ENCODE results near the gene UBE4B.
A peak's percentile ranks its signal among the peaks of the same experiment; 100 is the strongest.
"Not testable (repeated sequence)": the region's sequence is repeated elsewhere in the genome, so short reads cannot be mapped to it uniquely, and the experiment has no call there.

The UBE4B gene

DNA sequence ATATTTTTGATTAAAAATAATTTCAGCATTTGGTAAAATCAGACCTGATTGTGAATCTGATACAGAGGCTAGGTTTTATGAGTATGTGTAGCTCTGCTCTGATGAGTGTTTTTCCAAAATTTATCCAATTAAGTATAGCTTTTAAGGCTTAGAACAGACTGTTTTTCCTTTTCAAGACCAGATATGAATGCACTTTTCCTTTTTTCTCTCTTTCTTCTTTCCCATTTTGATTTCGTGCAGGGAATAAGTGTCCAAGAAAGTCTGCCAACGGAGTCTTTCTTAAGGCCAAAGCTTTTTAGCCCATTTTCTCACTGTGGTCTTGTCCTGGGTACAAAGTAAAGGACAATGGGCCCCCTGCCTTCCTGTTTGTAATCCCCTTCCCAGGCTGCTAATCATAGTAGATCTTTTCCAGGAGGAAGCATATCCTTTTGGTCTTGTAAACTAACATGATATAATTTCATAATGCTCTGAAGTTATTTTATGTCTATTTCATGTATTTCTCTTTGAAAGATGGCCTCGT, 180.5 kb downstream of the UBE4B start:
- Histone ChIP-seq H3K36me3 (replicated peaks) (no peaks in the 10 kb centered on the region), H3K27me3 (replicated peaks) (no peaks in the 10 kb centered on the region), H3K27ac (no peak overlapping the region), H3K4me3 (ENCODE audit: low read depth, low read length) (no peak overlapping the region)
- no peak for DNase-seq
- in situ Hi-C loops (cut with HindIII; ENCODE audit: low pct_ligation_motif_present, low sequenced_read_pairs), result no loop called here
- no peak for TF ChIP-seq CTCF (IDR thresholded peaks at IDR 0.05; ENCODE audit: low read depth, low read length, missing control alignments)

DNA sequence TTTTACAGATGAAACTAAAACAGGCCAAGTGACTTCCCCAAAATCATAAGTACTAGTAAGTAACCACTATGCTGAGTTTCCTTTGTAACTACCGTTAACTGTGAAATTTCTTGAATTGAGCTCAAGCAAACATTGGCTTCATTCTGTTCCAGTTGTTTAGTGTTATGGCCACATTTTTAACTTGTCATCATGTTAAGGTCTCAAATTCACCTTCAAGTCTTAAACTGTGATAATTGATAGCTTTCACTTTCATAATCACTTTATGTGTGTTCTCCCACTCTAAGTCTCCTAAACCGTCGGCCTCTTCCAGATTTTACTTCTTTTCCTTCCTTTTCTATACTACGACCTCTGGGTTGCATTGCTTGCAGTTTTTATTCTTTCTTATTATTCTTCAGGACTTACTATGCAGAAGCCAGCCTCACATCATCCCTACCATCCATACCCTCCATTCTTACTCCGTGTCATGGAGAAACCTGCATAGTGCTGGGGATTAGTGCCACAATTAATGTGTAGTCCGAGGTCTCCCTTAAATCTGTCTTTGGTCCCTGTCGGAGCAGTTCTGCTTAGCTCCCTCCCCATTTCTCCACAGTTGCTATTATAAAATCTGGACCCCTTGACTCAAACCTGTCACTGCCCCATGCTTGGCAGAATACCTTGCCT, 183.5 kb downstream of the UBE4B start:
- Histone ChIP-seq H3K27me3 (replicated peaks) (no peaks in the 10 kb centered on the region), H3K36me3 (replicated peaks) (no peaks in the 10 kb centered on the region), H3K27ac (no peak overlapping the region), H3K4me3 (ENCODE audit: low read depth, low read length) (no peak overlapping the region)
- TF ChIP-seq CTCF (IDR thresholded peaks at IDR 0.05; ENCODE audit: low read depth, low read length, missing control alignments), result no peak
- no peak for DNase-seq
- in situ Hi-C loops (cut with HindIII; ENCODE audit: low pct_ligation_motif_present, low sequenced_read_pairs), result no loop called here

GRCh38 chr1:10217748-10218441, 185.1 kb downstream of the UBE4B start:
- no peaks in the 10 kb centered on the region for H3K36me3 ChIP-seq (replicated peaks)
- in situ Hi-C loops (cut with HindIII; ENCODE audit: low pct_ligation_motif_present, low sequenced_read_pairs), result no loop called here
- H3K4me3 ChIP-seq (ENCODE audit: low read depth, low read length), result no peak overlapping the region
- no peaks in the 10 kb centered on the region for H3K27me3 ChIP-seq (replicated peaks)
- DNase-seq, result no peak
- H3K27ac ChIP-seq, result no peak overlapping the region
- no peak for TF ChIP-seq CTCF (IDR thresholded peaks at IDR 0.05; ENCODE audit: low read depth, low read length, missing control alignments)

GRCh38 chr1:10220200-10220599, 187.4 kb downstream of the UBE4B start:
- no peak for TF ChIP-seq CTCF (IDR thresholded peaks at IDR 0.05; ENCODE audit: low read depth, low read length, missing control alignments)
- in situ Hi-C loops (cut with HindIII; ENCODE audit: low pct_ligation_motif_present, low sequenced_read_pairs), result no loop called here

GRCh38 chr1:10220657-10221056, 187.9 kb downstream of the UBE4B start:
- H3K27me3 ChIP-seq (replicated peaks); in situ Hi-C loops (cut with HindIII; ENCODE audit: low pct_ligation_motif_present, low sequenced_read_pairs); H3K27ac ChIP-seq; DNase-seq; H3K36me3 ChIP-seq (replicated peaks); H3K4me3 ChIP-seq (ENCODE audit: low read depth, low read length): not testable (repeated sequence)

More at GRCh38 chr1:10220200-10220599, 187.4 kb downstream of the UBE4B start:
- no peak for DNase-seq
- H3K27ac ChIP-seq, result no peak overlapping the region
- no peaks in the 10 kb centered on the region for H3K36me3 ChIP-seq (replicated peaks)
- no peaks in the 10 kb centered on the region for H3K27me3 ChIP-seq (replicated peaks)
- H3K4me3 ChIP-seq (ENCODE audit: low read depth, low read length), result no peak overlapping the region

DNA sequence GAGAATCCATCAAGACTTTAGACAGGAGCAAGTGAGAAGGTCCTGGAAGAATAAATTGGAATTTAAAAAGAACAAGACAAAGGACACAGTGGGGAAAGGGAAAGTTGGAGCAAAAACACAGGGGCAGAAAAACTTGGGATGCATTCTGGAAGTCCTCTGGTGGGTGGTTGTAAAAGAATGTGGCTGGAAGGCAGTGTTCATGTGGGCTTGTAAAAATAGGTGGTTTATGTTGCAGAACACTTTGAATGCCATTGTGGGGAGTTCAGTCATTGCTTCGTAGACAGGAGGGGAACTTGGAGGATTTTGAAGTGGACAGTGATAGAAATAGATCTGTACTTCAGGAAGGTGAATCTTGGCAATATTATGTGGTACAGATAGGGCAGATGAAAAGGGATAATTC, 192.8 kb downstream of the UBE4B start:
- in situ Hi-C loops (cut with HindIII; ENCODE audit: low pct_ligation_motif_present, low sequenced_read_pairs), result no loop called here
- H3K36me3 ChIP-seq (replicated peaks), result no peaks in the 10 kb centered on the region
- TF ChIP-seq CTCF (IDR thresholded peaks at IDR 0.05; ENCODE audit: low read depth, low read length, missing control alignments), result no peak
- peak; percentile 12 for DNase-seq
- no peak overlapping the region for H3K27ac ChIP-seq
- no peaks in the 10 kb centered on the region for H3K27me3 ChIP-seq (replicated peaks)
- no peak overlapping the region for H3K4me3 ChIP-seq (ENCODE audit: low read depth, low read length)
